ENCODE data around the gene SPRED2.

SPRED2 gene

DNA sequence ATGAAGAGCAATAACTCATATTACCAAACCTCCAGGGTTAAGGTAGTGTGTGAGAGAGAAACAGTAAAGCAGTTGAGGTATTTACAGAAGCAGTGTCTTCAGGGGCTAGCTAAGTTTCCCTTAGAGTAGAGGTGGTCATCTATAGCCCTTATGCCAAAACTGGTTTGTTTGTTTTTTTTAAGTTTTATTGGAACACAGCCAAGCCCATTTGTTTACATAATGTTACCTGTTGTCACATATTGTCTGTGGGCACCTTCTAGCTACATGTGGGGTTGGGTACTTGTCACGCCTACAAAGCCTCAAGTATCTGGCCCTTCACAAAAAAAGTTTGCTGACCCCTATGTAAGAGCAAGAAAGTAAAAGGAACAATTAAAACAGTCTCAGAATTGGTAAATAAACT is 165.4 kb downstream of the SPRED2 start:
- peaks cover 33 to 35% of the 10 kb centered on the region in 2 donors for H3K36me3 ChIP-seq (ENCODE audit: control insufficient read depth in 1 of 2, insufficient read depth in 2 of 2, low read length in 2 of 2)

DNA sequence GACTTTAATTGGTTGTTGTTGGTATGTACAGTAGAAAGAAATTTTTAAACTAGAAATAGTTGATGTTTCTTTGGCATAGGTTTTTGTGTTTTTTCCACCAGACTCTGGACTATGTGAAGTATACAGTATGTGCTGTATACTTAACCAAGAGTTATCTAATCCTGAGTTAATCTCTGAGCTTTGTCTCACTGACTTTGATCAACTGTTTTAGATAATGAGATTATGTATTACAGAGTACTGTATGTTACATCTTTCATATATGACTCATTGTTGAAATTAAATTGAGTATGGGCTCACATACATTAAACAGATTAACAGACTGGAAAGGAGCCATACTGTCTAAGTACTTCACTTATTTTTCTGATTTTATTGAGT is 166.7 kb downstream of the SPRED2 start:
- H3K4me3 ChIP-seq (ENCODE audit: low read depth in 1 of 2, low read length in 2 of 2), result no peak overlapping the region
- no peaks in the 10 kb centered on the region for H3K27me3 ChIP-seq (ENCODE audit: low read depth, low read length)
- peaks cover 27 to 29% of the 10 kb centered on the region in 2 donors for H3K36me3 ChIP-seq (ENCODE audit: control insufficient read depth in 1 of 2, insufficient read depth in 2 of 2, low read length in 2 of 2)
- no peaks in the 10 kb centered on the region for H3K4me1 ChIP-seq (ENCODE audit: control insufficient read depth in 1 of 2, insufficient read depth in 2 of 2, low read length in 2 of 2)
- H3K9me3 ChIP-seq (ENCODE audit: control insufficient read depth in 1 of 2, low read length in 2 of 2), result no peaks in the 10 kb centered on the region
- no peak overlapping the region for H3K27ac ChIP-seq (ENCODE audit: low read length)

More for the DNA sequence above, 165.4 kb downstream of the SPRED2 start:
- Histone ChIP-seq H3K27me3 (ENCODE audit: low read depth, low read length) (no peaks in the 10 kb centered on the region), H3K9me3 (ENCODE audit: control insufficient read depth in 1 of 2, low read length in 2 of 2) (no peaks in the 10 kb centered on the region), H3K4me3 (ENCODE audit: low read depth in 1 of 2, low read length in 2 of 2) (no peak overlapping the region), H3K27ac (ENCODE audit: low read length) (no peak overlapping the region), H3K4me1 (ENCODE audit: control insufficient read depth in 1 of 2, insufficient read depth in 2 of 2, low read length in 2 of 2) (no peaks in the 10 kb centered on the region)

- no peaks in the 10 kb centered on the region for H3K9me3 ChIP-seq (ENCODE audit: control insufficient read depth in 1 of 2, low read length in 2 of 2)
- H3K4me3 ChIP-seq (ENCODE audit: low read depth in 1 of 2, low read length in 2 of 2), result no peak overlapping the region
- H3K4me1 ChIP-seq (ENCODE audit: control insufficient read depth in 1 of 2, insufficient read depth in 2 of 2, low read length in 2 of 2), result no peaks in the 10 kb centered on the region
- peaks cover 27 to 29% of the 10 kb centered on the region in 2 donors for H3K36me3 ChIP-seq (ENCODE audit: control insufficient read depth in 1 of 2, insufficient read depth in 2 of 2, low read length in 2 of 2)
- no peak overlapping the region for H3K27ac ChIP-seq (ENCODE audit: low read length)
- no peaks in the 10 kb centered on the region for H3K27me3 ChIP-seq (ENCODE audit: low read depth, low read length)
These were observed 167.4 kb downstream of the SPRED2 start for GRCh38 chr2:65264821-65265670.

DNA sequence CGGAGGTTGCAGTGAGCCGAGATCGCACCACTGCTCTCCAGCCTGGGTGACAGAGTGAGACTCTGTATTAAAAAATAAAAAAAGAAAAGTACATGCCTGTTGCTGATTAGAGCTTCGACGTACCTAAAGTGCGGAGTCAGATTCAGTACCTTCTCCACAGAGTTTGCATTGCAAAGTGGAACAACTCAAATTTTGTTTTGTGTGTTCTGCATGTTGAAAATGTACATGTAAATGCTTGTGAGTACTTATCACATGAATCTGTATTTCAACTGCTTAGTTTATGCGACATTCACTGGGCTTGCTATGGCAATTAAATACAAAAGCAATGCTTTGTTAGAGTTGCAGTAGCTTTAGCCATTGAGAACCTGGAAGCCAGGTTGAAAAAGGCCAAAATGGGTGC is 168.4 kb downstream of the SPRED2 start:
- H3K4me1 ChIP-seq (ENCODE audit: control insufficient read depth in 1 of 2, insufficient read depth in 2 of 2, low read length in 2 of 2), result no peaks in the 10 kb centered on the region
- no peak overlapping the region for H3K4me3 ChIP-seq (ENCODE audit: low read depth in 1 of 2, low read length in 2 of 2)
- H3K27me3 ChIP-seq (ENCODE audit: low read depth, low read length), result no peaks in the 10 kb centered on the region
- H3K36me3 ChIP-seq (ENCODE audit: control insufficient read depth in 1 of 2, insufficient read depth in 2 of 2, low read length in 2 of 2), result peaks cover 27 to 28% of the 10 kb centered on the region in 2 donors
- no peak overlapping the region for H3K27ac ChIP-seq (ENCODE audit: low read length)
- H3K9me3 ChIP-seq (ENCODE audit: control insufficient read depth in 1 of 2, low read length in 2 of 2), result no peaks in the 10 kb centered on the region

DNA sequence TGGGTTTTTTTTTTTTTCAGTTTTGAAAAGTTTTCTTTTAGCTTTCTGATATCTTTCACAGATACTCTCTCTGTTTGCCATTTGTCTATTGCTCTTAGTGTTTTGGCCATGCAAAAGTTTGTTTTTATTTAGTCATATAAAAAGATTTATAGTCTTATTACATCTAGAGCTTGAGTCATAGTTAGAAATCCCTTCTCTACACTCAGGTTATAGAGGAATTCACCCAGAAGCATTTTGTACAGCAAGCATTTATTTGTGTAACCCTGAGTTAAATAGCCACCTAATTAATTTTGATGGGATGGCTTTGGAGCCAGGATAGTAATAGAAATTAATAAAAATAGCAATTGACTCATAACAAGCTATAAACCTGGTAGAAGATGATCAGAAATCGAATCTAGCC is 169.1 kb downstream of the SPRED2 start:
- Histone ChIP-seq H3K9me3 (ENCODE audit: control insufficient read depth in 1 of 2, low read length in 2 of 2) (no peaks in the 10 kb centered on the region), H3K4me3 (ENCODE audit: low read depth in 1 of 2, low read length in 2 of 2) (no peak overlapping the region), H3K4me1 (ENCODE audit: control insufficient read depth in 1 of 2, insufficient read depth in 2 of 2, low read length in 2 of 2) (no peaks in the 10 kb centered on the region), H3K36me3 (ENCODE audit: control insufficient read depth in 1 of 2, insufficient read depth in 2 of 2, low read length in 2 of 2) (peaks cover 25 to 26% of the 10 kb centered on the region in 2 donors), H3K27ac (ENCODE audit: low read length) (no peak overlapping the region), H3K27me3 (ENCODE audit: low read depth, low read length) (no peaks in the 10 kb centered on the region)

- Histone ChIP-seq H3K36me3 (ENCODE audit: control insufficient read depth in 1 of 2, insufficient read depth in 2 of 2, low read length in 2 of 2) (peaks cover 20 to 26% of the 10 kb centered on the region in 2 donors), H3K9me3 (ENCODE audit: control insufficient read depth in 1 of 2, low read length in 2 of 2) (no peaks in the 10 kb centered on the region)
These were observed 170.7 kb downstream of the SPRED2 start for GRCh38 chr2:65261676-65262075.

More at GRCh38 chr2:65261676-65262075, 170.7 kb downstream of the SPRED2 start:
- Histone ChIP-seq H3K4me3 (ENCODE audit: low read depth in 1 of 2, low read length in 2 of 2) (no peak overlapping the region), H3K4me1 (ENCODE audit: control insufficient read depth in 1 of 2, insufficient read depth in 2 of 2, low read length in 2 of 2) (no peaks in the 10 kb centered on the region), H3K27ac (ENCODE audit: low read length) (no peak overlapping the region), H3K27me3 (ENCODE audit: low read depth, low read length) (no peaks in the 10 kb centered on the region)

Data from muscle layer of duodenum (tissue), 2 donors.